Measurements from ENCODE around the gene BRCC3. TPM values are rescaled to one million over a fixed set of nuclear protein-coding genes. Genes with fewer than 3 reads are reported as not detected.

The BRCC3 gene
- total RNA-seq, 1 experiment from 2014 or later: 21.3 TPM

DNA sequence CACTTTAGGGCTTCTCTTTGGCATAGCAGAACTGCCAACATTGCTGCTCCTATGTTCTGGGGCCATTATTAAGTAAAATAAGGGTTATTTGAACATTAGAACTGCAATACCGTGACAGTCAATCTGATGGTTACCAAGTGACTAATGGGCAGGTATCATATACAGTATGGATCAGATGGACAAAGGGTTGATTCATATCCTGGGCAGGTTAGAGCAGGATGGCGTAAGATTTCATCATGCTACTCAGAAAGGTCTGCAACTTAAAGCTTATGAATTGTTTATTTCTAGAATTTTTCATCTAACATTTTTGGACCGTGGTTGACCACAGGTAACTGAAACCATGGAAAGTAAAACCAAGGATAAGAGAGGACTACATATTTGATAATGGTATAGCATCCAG lies 40.9 kb downstream of the BRCC3 start:
- H3K4me3 ChIP-seq (replicated peaks in 1 of 2; ENCODE audit: low read depth in 1 of 2, low read length in 2 of 2): no peak overlapping the region
- BruUV-seq (replicated peaks): no TSS peak
- RAD21 ChIA-PET (ENCODE audit: low non-redundant PET in 1 of 2, low total read pairs in 2 of 2, uncharacterized antibody in 2 of 2, unreplicated experiment in 2 of 2): no interaction called here

DNA sequence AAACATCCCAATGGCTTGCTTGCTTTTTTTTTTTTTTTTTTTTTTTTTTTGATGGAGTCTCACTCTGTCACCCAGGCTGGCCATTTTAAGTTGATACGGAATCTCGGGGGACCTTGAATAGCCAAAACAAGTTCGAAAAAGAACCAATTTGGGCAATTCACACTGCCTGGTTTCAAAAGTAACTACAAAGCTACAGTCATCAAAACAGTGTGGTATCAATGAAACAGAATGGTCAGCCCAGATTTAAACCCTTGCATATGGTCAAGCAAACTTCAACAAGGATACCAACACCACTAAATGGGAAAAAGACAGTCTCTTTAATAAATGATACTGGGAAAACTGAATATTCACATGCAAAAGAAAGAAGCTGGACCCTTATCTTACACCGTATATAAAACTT lies 41.8 kb downstream of the BRCC3 start:
- Histone ChIP-seq H3K4me2 (ENCODE audit: low read length) (no peak overlapping the region), H3K79me2 (ENCODE audit: insufficient read depth, low read length) (no peaks in the 10 kb centered on the region), H3K36me3 (ENCODE audit: control insufficient read depth in 1 of 2, insufficient read depth in 2 of 2, low read length in 2 of 2) (no peaks in the 10 kb centered on the region; a peak in 1 of 4 replicates), H3K9me2 (ENCODE audit: insufficient read depth) (no peaks in the 10 kb centered on the region), H3K4me3 (replicated peaks in 1 of 2; ENCODE audit: low read depth in 1 of 2, low read length in 2 of 2) (no peak overlapping the region), H3K9me3 (ENCODE audit: control insufficient read depth in 1 of 2, insufficient read depth in 1 of 2, low read depth in 1 of 2, low read length in 2 of 2) (no peaks in the 10 kb centered on the region), H2AFZ (ENCODE audit: low read depth, low read length, poor library complexity, severe bottlenecking) (no peak overlapping the region), H4K20me1 (ENCODE audit: insufficient read depth) (no peaks in the 10 kb centered on the region), H3K27me3 (ENCODE audit: insufficient read depth, low read length) (no peaks in the 10 kb centered on the region), H3K27ac (ENCODE audit: low read depth, low read length) (no peak overlapping the region), H3K9ac (ENCODE audit: low read length) (no peak overlapping the region), H3K4me1 (ENCODE audit: control insufficient read depth in 1 of 2, insufficient read depth in 2 of 2, low read length in 2 of 2) (no peaks in the 10 kb centered on the region)
- ATAC-seq (no peak), DNase-seq (ENCODE audit: low read depth, low spot score) (no peak)
- ChIA-PET CTCF (no interaction called here), POLR2A (no interaction called here), RAD21 (ENCODE audit: low non-redundant PET in 1 of 2, low total read pairs in 2 of 2, uncharacterized antibody in 2 of 2, unreplicated experiment in 2 of 2) (no interaction called here)
- intact Hi-C loops (cut with micrococcal nuclease): no loop called here
- no TSS peak for BruUV-seq (replicated peaks)
- TF ChIP-seq, protein P1, sequence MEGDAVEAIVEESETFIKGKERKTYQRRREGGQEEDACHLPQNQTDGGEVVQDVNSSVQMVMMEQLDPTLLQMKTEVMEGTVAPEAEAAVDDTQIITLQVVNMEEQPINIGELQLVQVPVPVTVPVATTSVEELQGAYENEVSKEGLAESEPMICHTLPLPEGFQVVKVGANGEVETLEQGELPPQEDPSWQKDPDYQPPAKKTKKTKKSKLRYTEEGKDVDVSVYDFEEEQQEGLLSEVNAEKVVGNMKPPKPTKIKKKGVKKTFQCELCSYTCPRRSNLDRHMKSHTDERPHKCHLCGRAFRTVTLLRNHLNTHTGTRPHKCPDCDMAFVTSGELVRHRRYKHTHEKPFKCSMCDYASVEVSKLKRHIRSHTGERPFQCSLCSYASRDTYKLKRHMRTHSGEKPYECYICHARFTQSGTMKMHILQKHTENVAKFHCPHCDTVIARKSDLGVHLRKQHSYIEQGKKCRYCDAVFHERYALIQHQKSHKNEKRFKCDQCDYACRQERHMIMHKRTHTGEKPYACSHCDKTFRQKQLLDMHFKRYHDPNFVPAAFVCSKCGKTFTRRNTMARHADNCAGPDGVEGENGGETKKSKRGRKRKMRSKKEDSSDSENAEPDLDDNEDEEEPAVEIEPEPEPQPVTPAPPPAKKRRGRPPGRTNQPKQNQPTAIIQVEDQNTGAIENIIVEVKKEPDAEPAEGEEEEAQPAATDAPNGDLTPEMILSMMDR (IDR thresholded peaks at IDR 0.05 in 2 of 3, conservative IDR thresholded peaks at IDR 0.05 in 1 of 3; ENCODE audit: borderline replicate concordance in 1 of 3, insufficient read depth in 1 of 3, low read depth in 2 of 3, low read length in 2 of 3): no peak
- TF ChIP-seq TCF7L2 (IDR thresholded peaks at IDR 0.05; ENCODE audit: borderline replicate concordance, extremely low read depth, insufficient read depth, insufficient read length): no peak
- TF ChIP-seq SRF (IDR thresholded peaks at IDR 0.05; ENCODE audit: low read depth): no peak
- no peak for TF ChIP-seq EZH2phosphoT487 (IDR thresholded peaks at IDR 0.05; ENCODE audit: borderline replicate concordance)
- TF ChIP-seq, protein P2, sequence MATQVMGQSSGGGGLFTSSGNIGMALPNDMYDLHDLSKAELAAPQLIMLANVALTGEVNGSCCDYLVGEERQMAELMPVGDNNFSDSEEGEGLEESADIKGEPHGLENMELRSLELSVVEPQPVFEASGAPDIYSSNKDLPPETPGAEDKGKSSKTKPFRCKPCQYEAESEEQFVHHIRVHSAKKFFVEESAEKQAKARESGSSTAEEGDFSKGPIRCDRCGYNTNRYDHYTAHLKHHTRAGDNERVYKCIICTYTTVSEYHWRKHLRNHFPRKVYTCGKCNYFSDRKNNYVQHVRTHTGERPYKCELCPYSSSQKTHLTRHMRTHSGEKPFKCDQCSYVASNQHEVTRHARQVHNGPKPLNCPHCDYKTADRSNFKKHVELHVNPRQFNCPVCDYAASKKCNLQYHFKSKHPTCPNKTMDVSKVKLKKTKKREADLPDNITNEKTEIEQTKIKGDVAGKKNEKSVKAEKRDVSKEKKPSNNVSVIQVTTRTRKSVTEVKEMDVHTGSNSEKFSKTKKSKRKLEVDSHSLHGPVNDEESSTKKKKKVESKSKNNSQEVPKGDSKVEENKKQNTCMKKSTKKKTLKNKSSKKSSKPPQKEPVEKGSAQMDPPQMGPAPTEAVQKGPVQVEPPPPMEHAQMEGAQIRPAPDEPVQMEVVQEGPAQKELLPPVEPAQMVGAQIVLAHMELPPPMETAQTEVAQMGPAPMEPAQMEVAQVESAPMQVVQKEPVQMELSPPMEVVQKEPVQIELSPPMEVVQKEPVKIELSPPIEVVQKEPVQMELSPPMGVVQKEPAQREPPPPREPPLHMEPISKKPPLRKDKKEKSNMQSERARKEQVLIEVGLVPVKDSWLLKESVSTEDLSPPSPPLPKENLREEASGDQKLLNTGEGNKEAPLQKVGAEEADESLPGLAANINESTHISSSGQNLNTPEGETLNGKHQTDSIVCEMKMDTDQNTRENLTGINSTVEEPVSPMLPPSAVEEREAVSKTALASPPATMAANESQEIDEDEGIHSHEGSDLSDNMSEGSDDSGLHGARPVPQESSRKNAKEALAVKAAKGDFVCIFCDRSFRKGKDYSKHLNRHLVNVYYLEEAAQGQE (IDR thresholded peaks at IDR 0.05; ENCODE audit: low read depth): no peak
- TF ChIP-seq CBX3 (IDR thresholded peaks at IDR 0.05; ENCODE audit: low read depth): peak; percentile 29; the same call in 1 of the 2 replicates

More for the DNA sequence above, 40.9 kb downstream of the BRCC3 start:
- DNase-seq (ENCODE audit: low read depth, low spot score) (peak; percentile 26), ATAC-seq (no peak)
- POLR2A ChIA-PET: no interaction called here
- Histone ChIP-seq H3K4me1 (ENCODE audit: control insufficient read depth in 1 of 2, insufficient read depth in 2 of 2, low read length in 2 of 2) (no peaks in the 10 kb centered on the region), H3K9me3 (ENCODE audit: control insufficient read depth in 1 of 2, insufficient read depth in 1 of 2, low read depth in 1 of 2, low read length in 2 of 2) (no peaks in the 10 kb centered on the region), H3K79me2 (ENCODE audit: insufficient read depth, low read length) (no peaks in the 10 kb centered on the region), H3K36me3 (ENCODE audit: control insufficient read depth in 1 of 2, insufficient read depth in 2 of 2, low read length in 2 of 2) (no peaks in the 10 kb centered on the region), H3K4me2 (ENCODE audit: low read length) (no peak overlapping the region), H2AFZ (ENCODE audit: low read depth, low read length, poor library complexity, severe bottlenecking) (no peak overlapping the region), H3K27me3 (ENCODE audit: insufficient read depth, low read length) (no peaks in the 10 kb centered on the region), H3K27ac (ENCODE audit: low read depth, low read length) (no peak overlapping the region), H4K20me1 (ENCODE audit: insufficient read depth) (no peaks in the 10 kb centered on the region), H3K9me2 (ENCODE audit: insufficient read depth) (no peaks in the 10 kb centered on the region), H3K9ac (ENCODE audit: low read length) (no peak overlapping the region)
- TF ChIP-seq, protein P3, sequence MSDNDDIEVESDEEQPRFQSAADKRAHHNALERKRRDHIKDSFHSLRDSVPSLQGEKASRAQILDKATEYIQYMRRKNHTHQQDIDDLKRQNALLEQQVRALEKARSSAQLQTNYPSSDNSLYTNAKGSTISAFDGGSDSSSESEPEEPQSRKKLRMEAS (IDR thresholded peaks at IDR 0.05): no peak
- TF ChIP-seq, protein P1 (IDR thresholded peaks at IDR 0.05 in 2 of 3, conservative IDR thresholded peaks at IDR 0.05 in 1 of 3; ENCODE audit: borderline replicate concordance in 1 of 3, insufficient read depth in 1 of 3, low read depth in 2 of 3, low read length in 2 of 3): no peak
- peak; percentile 48; the same call in 1 of the 2 replicates for TF ChIP-seq CEBPB (IDR thresholded peaks at IDR 0.05; ENCODE audit: low read depth)
- intact Hi-C loops (cut with micrococcal nuclease): no loop called here
- CTCF ChIA-PET: no interaction called here
